GM19239 (cell line): Measurements from ENCODE around the gene YAF2.

Experiments
- DNase-seq: peaks from one replicate; pipeline ENCODE4 v3.0.0; 2011; ENCODE audit warnings: low spot score; ENCODE audit not compliant: insufficient read length
- FAIRE-seq: peaks from 2 replicates; lab custom pipeline; 2011; peaks lifted over from hg19 to GRCh38; lab: Jason Lieb, UNC

YAF2 gene, protein sequence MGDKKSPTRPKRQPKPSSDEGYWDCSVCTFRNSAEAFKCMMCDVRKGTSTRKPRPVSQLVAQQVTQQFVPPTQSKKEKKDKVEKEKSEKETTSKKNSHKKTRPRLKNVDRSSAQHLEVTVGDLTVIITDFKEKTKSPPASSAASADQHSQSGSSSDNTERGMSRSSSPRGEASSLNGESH

GRCh38 chr12:42238240-42239140 lies at the start of gene YAF2:
Gene YAF2 (minus strand): TSS chr12:42238248. CDS start chr12:42238180, 68 bp downstream.
- FAIRE-seq, result peak; percentile 76
- peak; percentile 91 for DNase-seq

DNA sequence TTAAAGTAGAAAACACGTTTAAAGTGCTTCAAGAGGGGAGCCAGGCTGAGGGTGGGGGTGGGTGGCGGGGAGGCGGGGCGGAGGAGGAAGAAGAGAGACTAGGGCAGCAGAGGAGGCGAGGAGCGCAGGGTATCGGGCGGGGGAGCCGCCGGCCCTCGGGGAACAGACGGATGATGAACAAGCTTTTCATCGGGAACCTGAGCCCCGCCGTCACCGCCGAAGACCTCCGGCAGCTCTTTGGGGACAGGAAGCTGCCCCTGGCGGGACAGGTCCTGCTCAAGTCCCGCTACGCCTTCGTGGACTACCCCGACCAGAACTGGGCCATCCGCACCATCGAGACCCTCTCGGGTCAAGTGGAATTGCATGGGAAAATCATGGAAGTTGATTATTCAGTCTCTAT lies 48.7 kb upstream of the YAF2 start:
- DNase-seq, result no peak
- no peak for FAIRE-seq

- DNase-seq (no peak), FAIRE-seq (no peak)
Measured at GRCh38 chr12:42285431-42285830, 47.4 kb upstream of the YAF2 start.

GRCh38 chr12:42284876-42285275 lies 46.8 kb upstream of the YAF2 start:
- FAIRE-seq (no peak), DNase-seq (no peak)

GRCh38 chr12:42284157-42284556 lies 46.1 kb upstream of the YAF2 start:
- DNase-seq (no peak), FAIRE-seq (no peak)

GRCh38 chr12:42283739-42284138 lies 45.7 kb upstream of the YAF2 start:
- FAIRE-seq (no peak), DNase-seq (no peak)

DNA sequence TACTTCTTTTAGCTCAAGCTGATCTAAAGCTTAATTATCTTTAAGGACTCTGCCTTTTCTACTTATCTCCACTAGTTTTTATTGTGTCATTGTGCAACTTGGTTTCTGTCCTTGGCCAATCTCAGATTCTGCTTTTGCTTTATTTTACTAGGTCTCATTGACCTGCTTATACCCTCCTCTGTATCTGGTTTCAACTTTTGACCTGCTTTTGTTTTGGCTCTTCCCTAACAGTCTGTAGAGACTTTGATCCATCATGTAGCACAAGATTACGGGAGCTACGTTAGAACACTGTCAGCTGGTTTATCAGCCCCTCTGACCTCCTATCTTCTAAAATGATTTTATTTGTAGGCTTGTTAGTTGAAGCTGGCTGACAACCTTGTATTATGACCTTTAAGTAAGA lies 44.2 kb upstream of the YAF2 start:
- FAIRE-seq (no peak), DNase-seq (no peak)

- FAIRE-seq (no peak), DNase-seq (no peak)
Measured at GRCh38 chr12:42281844-42282243, 43.8 kb upstream of the YAF2 start.

- FAIRE-seq, result no peak
- DNase-seq, result no peak
Measured at GRCh38 chr12:42281278-42281677, 43.2 kb upstream of the YAF2 start.

DNA sequence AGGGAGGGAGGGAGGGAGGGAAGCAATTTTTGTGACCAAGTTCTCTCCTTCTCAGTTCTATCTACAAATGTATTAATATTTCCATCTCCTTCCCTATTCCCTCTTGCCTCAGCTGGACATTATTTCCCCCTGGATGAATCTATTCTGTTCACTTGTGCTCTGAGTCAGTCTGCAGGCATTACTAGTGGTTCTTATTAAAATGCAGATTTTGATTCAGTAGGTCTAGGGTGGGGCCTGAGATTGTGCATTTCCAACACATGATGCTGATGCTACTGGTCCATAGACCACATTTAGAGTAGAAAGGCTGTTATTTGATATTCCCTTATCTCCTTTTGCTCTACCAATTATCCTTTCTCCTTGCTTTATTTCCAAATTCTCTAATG lies 40.1 kb upstream of the YAF2 start:
- no peak for FAIRE-seq

DNA sequence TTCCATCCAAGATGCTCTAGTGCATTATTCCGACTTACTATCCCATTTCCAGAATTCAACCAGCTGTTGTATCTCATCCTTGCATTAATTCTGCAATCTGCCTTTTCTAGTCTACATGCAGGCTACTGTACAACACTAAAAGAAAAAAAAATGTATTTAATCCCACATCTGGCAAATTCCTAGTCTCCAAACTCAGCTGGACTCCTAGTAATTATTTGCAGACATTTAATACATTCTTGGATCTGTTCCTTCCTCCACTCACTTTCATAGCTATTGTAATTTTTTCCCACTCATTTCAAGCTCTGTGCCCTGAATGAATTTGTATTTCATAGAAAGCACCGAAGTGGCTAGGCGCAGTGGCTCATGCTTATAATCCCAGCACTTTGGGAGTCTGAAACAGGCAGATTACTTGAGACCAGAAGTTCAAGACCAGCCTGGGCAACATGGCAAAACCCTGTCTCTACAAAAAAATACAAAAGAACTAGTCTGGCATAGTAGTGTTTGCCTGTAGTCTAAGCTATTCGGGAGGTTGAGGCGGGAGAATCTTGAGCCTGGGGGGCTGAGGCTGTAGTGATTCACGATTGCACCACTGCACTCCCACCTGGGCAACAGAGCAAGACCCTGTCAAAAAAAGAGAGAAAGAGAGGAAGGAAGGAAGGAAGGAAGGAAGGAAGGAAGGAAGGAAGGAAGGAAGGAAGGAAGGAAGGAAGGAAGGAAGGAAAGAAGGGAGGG lies 39.5 kb upstream of the YAF2 start:
- FAIRE-seq, result no peak
- DNase-seq, result no peak

More for the DNA sequence above, 40.1 kb upstream of the YAF2 start:
- no peak for DNase-seq

DNA sequence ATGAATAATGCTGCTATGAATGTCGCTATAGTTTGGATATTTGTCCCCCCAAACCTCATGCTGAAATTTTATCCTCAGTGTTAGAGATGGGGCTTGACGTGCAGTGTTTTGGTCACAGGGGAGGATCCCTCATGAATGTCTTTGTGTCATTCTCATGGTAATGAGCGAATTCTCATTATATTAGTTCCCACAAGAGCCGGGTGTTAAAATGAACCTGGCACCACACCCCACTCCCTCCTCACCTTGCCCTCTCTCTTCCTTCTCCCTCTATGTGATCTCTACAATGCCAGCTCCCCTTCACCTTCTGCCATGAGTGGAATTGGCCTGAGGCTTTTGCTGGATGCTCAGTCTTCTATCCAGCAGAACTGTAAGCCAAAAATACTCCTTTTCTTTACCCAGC lies 37.5 kb upstream of the YAF2 start:
- no peak for FAIRE-seq
- no peak for DNase-seq

- FAIRE-seq (no peak), DNase-seq (no peak)
Measured at GRCh38 chr12:42273706-42274105, 35.7 kb upstream of the YAF2 start.

GRCh38 chr12:42270596-42270995 lies 32.5 kb upstream of the YAF2 start:
- DNase-seq, result no peak
- no peak for FAIRE-seq

GRCh38 chr12:42267413-42268190 lies 29.6 kb upstream of the YAF2 start:
- no peak for DNase-seq
- FAIRE-seq, result no peak

DNA sequence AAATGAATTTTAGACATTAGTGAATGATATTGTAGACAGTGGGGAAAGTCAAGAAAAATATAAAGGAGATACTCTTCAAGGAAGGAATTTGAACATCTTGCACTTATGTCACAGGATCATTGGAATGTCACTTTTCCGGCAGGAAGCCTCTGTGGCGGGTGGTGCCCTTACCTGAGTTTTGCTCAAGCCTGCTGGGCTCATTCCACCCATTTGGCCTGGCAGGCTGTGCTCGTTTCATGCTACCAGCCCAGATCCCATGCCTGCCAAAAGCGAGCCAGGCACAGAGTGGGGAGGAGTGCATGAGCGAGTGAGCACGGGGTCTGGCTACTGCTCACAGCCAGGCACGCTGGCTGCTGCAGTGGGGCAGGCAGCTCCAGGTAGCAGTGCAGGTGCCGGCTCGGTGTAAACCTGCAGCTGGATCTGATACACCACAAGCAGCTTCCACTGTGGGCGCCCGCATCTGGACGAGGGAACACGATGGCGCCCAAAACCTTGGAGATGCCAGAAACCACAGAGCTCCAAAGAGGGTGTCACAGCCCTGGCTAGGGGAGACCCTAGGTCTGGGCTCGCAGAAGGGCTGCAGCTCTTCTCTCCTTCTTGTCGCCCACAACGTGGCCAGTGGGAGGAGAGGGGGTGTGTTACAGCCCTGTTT lies 28.7 kb upstream of the YAF2 start:
- no peak for FAIRE-seq

GRCh38 chr12:42262271-42262670 lies 24.2 kb upstream of the YAF2 start:
- no peak for DNase-seq
- FAIRE-seq, result no peak

More for the DNA sequence above, 28.7 kb upstream of the YAF2 start:
- DNase-seq, result no peak

- FAIRE-seq (no peak), DNase-seq (no peak)
Measured at GRCh38 chr12:42261708-42262107, 23.7 kb upstream of the YAF2 start.

DNA sequence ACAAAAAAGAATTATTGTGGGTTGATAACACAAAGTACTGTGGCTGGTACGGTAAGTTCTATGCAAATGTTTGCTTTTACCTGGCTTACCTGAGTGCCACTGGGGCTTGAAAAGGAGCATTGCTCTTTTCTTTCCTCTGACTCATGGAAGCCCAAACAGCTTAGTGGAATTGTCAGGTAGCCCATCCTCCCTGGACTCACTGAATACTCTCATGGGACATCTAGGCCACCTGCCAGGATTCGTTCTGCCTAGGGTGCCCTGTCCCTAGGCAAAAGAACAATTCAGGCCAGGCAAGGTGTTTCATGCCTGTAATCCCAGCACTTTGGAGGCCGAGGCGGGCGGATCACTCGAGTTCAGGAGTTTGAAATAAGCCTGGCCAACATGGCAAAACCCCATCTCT lies 22.5 kb upstream of the YAF2 start:
- no peak for DNase-seq
- FAIRE-seq, result no peak

- no peak for FAIRE-seq
- no peak for DNase-seq
Measured at GRCh38 chr12:42259699-42260098, 21.7 kb upstream of the YAF2 start.
